ENCODE results near the gene C1QTNF9. TPM values are rescaled to one million over a fixed set of nuclear protein-coding genes. Genes with fewer than 3 reads are reported as not detected.
"Not testable (repeated sequence)": the region's sequence is repeated elsewhere in the genome, so short reads cannot be mapped to it uniquely, and the experiment has no call there.

Gene C1QTNF9
- total RNA-seq, 2 experiments from 2014 or later, result not detected

GRCh38 chr13:24323036-24323738 is 13.8 kb downstream of the C1QTNF9 start:
- no peak for DNase-seq
- ChIA-PET POLR2A (no interaction called here), CTCF (no interaction called here)
- intact Hi-C loops (cut with micrococcal nuclease), result loop anchor here (10.0 kb wide), 1 partner anchor 232 kb away; no protein-coding TSS in a partner anchor
- H3K27me3 Mint-ChIP-seq, result peaks cover 22% of the 10 kb centered on the region
- H3K36me3 Mint-ChIP-seq, result no peaks in the 10 kb centered on the region
- H3K4me1 Mint-ChIP-seq (ENCODE audit: low read depth), result no peaks in the 10 kb centered on the region
- no peaks in the 10 kb centered on the region for H3K9me3 Mint-ChIP-seq
- H3K27ac Mint-ChIP-seq, result no peak overlapping the region
- H3K4me3 Mint-ChIP-seq, result no peak overlapping the region

GRCh38 chr13:24323739-24324075 is 14.3 kb downstream of the C1QTNF9 start:
- DNase-seq, result no peak
- intact Hi-C loops (cut with micrococcal nuclease), result loop anchor here (10.0 kb wide), 1 partner anchor 231 kb away; no protein-coding TSS in a partner anchor
- H3K27ac Mint-ChIP-seq, result no peak overlapping the region
- H3K9me3 Mint-ChIP-seq, result no peaks in the 10 kb centered on the region
- POLR2A ChIA-PET, result interaction anchor here (0.6 kb wide), 1 partner anchor 190 kb away, joined by 3 read pairs; no protein-coding TSS in a partner anchor
- no peaks in the 10 kb centered on the region for H3K36me3 Mint-ChIP-seq
- peaks cover 27% of the 10 kb centered on the region for H3K27me3 Mint-ChIP-seq
- no peak overlapping the region for H3K4me3 Mint-ChIP-seq
- CTCF ChIA-PET, result no interaction called here
- no peaks in the 10 kb centered on the region for H3K4me1 Mint-ChIP-seq (ENCODE audit: low read depth)

DNA sequence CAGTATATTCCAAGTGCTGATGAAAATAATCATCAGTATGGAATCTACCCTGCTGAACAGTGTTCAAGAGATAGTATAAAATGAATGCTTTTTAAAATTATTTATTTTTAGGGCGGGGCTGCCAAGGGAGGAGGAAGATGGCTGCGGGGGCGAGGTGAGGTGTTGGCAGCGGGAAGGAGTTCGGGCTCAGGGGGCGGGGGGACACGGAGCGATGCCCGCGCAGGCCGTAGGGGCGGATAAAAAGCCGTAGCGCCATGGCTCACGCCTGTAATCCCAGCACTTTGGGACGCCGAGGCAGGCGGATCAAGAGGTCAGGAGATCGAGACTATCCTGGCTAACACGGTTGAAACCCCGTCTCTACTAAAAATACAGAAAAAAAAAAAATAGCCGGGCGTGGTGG is 18.2 kb downstream of the C1QTNF9 start:
- intact Hi-C loops (cut with micrococcal nuclease), result loop anchor here (10.0 kb wide), 1 partner anchor 227 kb away; no protein-coding TSS in a partner anchor
- POLR2A ChIA-PET; H3K36me3 Mint-ChIP-seq; H3K27ac Mint-ChIP-seq; H3K9me3 Mint-ChIP-seq; DNase-seq; H3K4me3 Mint-ChIP-seq; CTCF ChIA-PET; H3K4me1 Mint-ChIP-seq (ENCODE audit: low read depth): not testable (repeated sequence)
- peaks cover 31% of the 10 kb centered on the region for H3K27me3 Mint-ChIP-seq

GRCh38 chr13:24328145-24328544 is 18.8 kb downstream of the C1QTNF9 start:
- Mint-ChIP-seq H3K27me3 (peaks cover 30% of the 10 kb centered on the region), H3K4me1 (ENCODE audit: low read depth) (peaks cover 1% of the 10 kb centered on the region)
- CTCF ChIA-PET, result no interaction called here

GRCh38 chr13:24338721-24339120 is 29.3 kb downstream of the C1QTNF9 start:
- DNase-seq, result no peak
- Mint-ChIP-seq H3K9me3 (no peaks in the 10 kb centered on the region), H3K27me3 (peaks cover 1% of the 10 kb centered on the region), H3K27ac (no peak overlapping the region), H3K36me3 (no peaks in the 10 kb centered on the region), H3K4me1 (ENCODE audit: low read depth) (no peaks in the 10 kb centered on the region), H3K4me3 (no peak overlapping the region)
- intact Hi-C loops (cut with micrococcal nuclease), result no loop called here
- ChIA-PET CTCF (no interaction called here), POLR2A (no interaction called here)

More at GRCh38 chr13:24328145-24328544, 18.8 kb downstream of the C1QTNF9 start:
- H3K27ac Mint-ChIP-seq, result no peak overlapping the region
- intact Hi-C loops (cut with micrococcal nuclease), result loop anchor here (10.0 kb wide), 1 partner anchor 227 kb away; no protein-coding TSS in a partner anchor
- POLR2A ChIA-PET, result no interaction called here
- no peaks in the 10 kb centered on the region for H3K36me3 Mint-ChIP-seq
- H3K9me3 Mint-ChIP-seq, result no peaks in the 10 kb centered on the region
- no peak overlapping the region for H3K4me3 Mint-ChIP-seq
- DNase-seq, result no peak

DNA sequence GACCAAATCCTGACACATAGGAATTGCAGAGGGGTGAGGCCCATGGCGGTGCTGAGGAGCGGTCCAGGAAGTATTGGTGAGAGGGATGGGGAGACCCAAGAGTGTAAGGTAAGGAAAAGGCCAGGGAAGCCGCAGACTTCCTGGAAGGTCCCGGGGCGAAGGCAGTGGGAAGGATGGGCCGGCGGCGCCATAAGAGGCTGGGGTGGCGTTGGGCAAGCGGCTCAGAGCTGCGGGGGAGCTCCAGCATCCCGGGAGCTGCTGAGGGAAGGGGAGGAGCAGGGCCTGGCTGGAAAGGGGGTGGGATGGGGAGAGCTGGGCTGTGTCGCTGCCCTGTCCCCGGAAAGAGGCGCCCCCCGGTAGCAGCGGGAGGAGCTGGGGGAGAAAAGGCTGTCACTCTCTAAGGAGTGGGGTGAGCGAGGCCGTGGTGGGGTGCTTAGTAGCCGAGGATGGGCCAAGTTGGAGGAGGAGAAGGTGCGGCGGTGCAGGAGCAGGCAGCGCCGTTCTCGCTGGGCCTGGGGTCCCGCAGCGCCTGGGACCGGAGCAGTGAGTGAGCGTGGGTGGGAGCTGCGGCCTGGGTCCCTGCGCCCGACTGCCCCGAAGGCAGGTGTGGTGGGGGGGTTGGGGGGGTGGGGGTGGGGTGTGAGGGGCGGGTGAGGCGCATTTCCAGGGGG is 30.7 kb downstream of the C1QTNF9 start:
- ChIA-PET POLR2A (no interaction called here), CTCF (no interaction called here)
- Mint-ChIP-seq H3K36me3 (no peaks in the 10 kb centered on the region), H3K4me1 (ENCODE audit: low read depth) (no peaks in the 10 kb centered on the region), H3K27ac (no peak overlapping the region), H3K9me3 (no peaks in the 10 kb centered on the region), H3K27me3 (peaks cover 1% of the 10 kb centered on the region), H3K4me3 (no peak overlapping the region)
- no peak for DNase-seq
- intact Hi-C loops (cut with micrococcal nuclease), result no loop called here

DNA sequence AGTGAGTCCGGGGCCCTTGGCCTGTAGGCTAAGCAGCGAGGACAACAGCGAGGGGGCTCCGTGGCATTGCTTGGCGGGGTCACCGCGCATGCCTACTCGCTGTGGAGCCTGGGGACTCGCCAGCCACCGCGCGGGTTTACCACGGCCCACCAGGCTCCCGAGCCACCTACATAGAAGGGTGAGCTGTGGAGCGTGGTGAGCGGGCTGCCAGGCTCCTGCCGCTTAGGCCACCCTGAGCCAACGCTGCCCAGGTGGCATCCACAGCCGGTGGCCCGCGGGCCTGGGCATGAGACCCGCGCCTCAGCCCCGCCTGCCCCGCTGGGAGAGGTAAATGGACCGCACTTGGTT is 31.2 kb downstream of the C1QTNF9 start:
- POLR2A ChIA-PET, result no interaction called here
- CTCF ChIA-PET, result no interaction called here
- intact Hi-C loops (cut with micrococcal nuclease), result no loop called here
- no peak overlapping the region for H3K27ac Mint-ChIP-seq
- peaks cover 1% of the 10 kb centered on the region for H3K27me3 Mint-ChIP-seq
- H3K4me3 Mint-ChIP-seq, result no peak overlapping the region
- no peaks in the 10 kb centered on the region for H3K4me1 Mint-ChIP-seq (ENCODE audit: low read depth)
- DNase-seq, result no peak
- H3K9me3 Mint-ChIP-seq, result no peaks in the 10 kb centered on the region
- no peaks in the 10 kb centered on the region for H3K36me3 Mint-ChIP-seq

- H3K27me3 Mint-ChIP-seq, result peaks cover 1% of the 10 kb centered on the region
- H3K27ac Mint-ChIP-seq, result no peak overlapping the region
- H3K36me3 Mint-ChIP-seq, result no peaks in the 10 kb centered on the region
- DNase-seq, result no peak
- no peaks in the 10 kb centered on the region for H3K4me1 Mint-ChIP-seq (ENCODE audit: low read depth)
- CTCF ChIA-PET, result no interaction called here
- POLR2A ChIA-PET, result no interaction called here
- H3K4me3 Mint-ChIP-seq, result no peak overlapping the region
- intact Hi-C loops (cut with micrococcal nuclease), result no loop called here
- no peaks in the 10 kb centered on the region for H3K9me3 Mint-ChIP-seq
These were observed 32.1 kb downstream of the C1QTNF9 start for GRCh38 chr13:24341439-24341838.

DNA sequence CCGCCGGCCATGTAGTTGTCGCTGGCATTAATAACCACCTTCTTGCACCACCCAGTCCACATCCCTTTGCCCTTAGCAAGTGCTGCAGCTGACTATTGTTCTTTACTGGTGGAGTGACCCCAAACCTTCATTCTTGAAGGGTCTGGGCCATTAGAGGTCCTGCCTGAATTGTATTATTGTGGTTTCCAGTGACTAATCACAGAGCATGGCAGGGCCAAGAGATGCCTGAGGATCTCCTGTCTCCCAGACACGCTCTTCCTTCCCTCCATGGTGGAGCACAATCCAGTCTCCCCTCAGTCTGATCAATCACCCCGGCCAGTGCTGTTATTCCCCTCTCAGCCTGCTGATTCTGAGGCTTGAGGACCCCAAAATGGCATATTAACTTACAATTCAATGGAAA is 39.0 kb downstream of the C1QTNF9 start:
- Mint-ChIP-seq H3K9me3 (no peaks in the 10 kb centered on the region), H3K4me3 (no peak overlapping the region), H3K4me1 (ENCODE audit: low read depth) (no peaks in the 10 kb centered on the region), H3K36me3 (no peaks in the 10 kb centered on the region), H3K27me3 (no peaks in the 10 kb centered on the region), H3K27ac (no peak overlapping the region)
- ChIA-PET CTCF (no interaction called here), POLR2A (no interaction called here)
- intact Hi-C loops (cut with micrococcal nuclease), result no loop called here
- no peak for DNase-seq

GRCh38 chr13:24348797-24349515 is 39.6 kb downstream of the C1QTNF9 start:
- H3K27me3 Mint-ChIP-seq, result no peaks in the 10 kb centered on the region
- no peak overlapping the region for H3K27ac Mint-ChIP-seq
- ChIA-PET POLR2A (no interaction called here), CTCF (no interaction called here)
- intact Hi-C loops (cut with micrococcal nuclease), result no loop called here
- H3K36me3 Mint-ChIP-seq, result no peaks in the 10 kb centered on the region
- H3K4me1 Mint-ChIP-seq (ENCODE audit: low read depth), result no peaks in the 10 kb centered on the region
- no peak for DNase-seq
- H3K4me3 Mint-ChIP-seq, result no peak overlapping the region
- no peaks in the 10 kb centered on the region for H3K9me3 Mint-ChIP-seq

- POLR2A ChIA-PET; H3K4me3 Mint-ChIP-seq; H3K36me3 Mint-ChIP-seq; intact Hi-C loops (cut with micrococcal nuclease); H3K9me3 Mint-ChIP-seq; H3K27ac Mint-ChIP-seq; DNase-seq; H3K4me1 Mint-ChIP-seq (ENCODE audit: low read depth); H3K27me3 Mint-ChIP-seq; CTCF ChIA-PET: not testable (repeated sequence)
These were observed 40.6 kb downstream of the C1QTNF9 start for GRCh38 chr13:24349778-24350664.

DNA sequence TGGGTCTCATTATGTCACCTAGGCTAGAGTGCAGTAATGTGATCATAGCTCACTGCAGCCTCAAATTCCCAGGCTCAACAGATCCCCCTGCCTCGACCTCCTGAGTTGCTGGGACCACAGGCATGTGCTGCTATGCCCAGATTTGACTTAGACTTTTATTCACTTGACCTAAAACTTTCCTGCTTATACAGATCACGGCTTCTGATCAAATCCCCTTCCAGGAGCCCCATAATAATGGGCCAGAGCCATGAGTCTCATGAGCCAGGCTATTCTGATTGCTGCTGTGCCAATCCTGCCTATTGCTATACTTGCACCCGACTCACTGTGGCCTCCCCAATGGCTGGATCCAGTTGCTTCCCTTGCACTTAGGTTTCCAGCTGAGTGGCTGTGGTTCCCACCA is 42.0 kb downstream of the C1QTNF9 start:
- intact Hi-C loops (cut with micrococcal nuclease), result no loop called here
- no peak for DNase-seq
- H3K9me3 Mint-ChIP-seq, result no peaks in the 10 kb centered on the region

More for the DNA sequence above, 42.0 kb downstream of the C1QTNF9 start:
- H3K36me3 Mint-ChIP-seq, result no peaks in the 10 kb centered on the region
- no peak overlapping the region for H3K27ac Mint-ChIP-seq
- no peaks in the 10 kb centered on the region for H3K27me3 Mint-ChIP-seq
- H3K4me1 Mint-ChIP-seq (ENCODE audit: low read depth), result no peaks in the 10 kb centered on the region
- CTCF ChIA-PET, result no interaction called here
- POLR2A ChIA-PET, result no interaction called here
- H3K4me3 Mint-ChIP-seq, result no peak overlapping the region
